ENCODE results near the gene DPY19L1. TPM values are rescaled to one million over a fixed set of nuclear protein-coding genes. Genes with fewer than 3 reads are reported as not detected.
A peak's percentile ranks its signal among the peaks of the same experiment; 100 is the strongest.

DPY19L1 gene
- polyA plus RNA-seq, 1 donor from 2014 or later, result 6.3 TPM

- H3K27ac ChIP-seq (ENCODE audit: low read length), result no peak overlapping the region
- no peaks in the 10 kb centered on the region for H3K36me3 ChIP-seq (ENCODE audit: insufficient read depth, low read length)
- peaks cover 4% of the 10 kb centered on the region for H4K20me1 ChIP-seq (ENCODE audit: insufficient read depth)
- H3K27me3 ChIP-seq (ENCODE audit: insufficient read depth, low read depth, low read length), result no peaks in the 10 kb centered on the region
- peak overlapping the region; percentile 80 for H3K4me2 ChIP-seq (ENCODE audit: low read length)
- TF ChIP-seq CTCF (IDR thresholded peaks at IDR 0.05; ENCODE audit: poor library complexity, severe bottlenecking) (no peak), EP300 (conservative IDR thresholded peaks at IDR 0.05; ENCODE audit: poor library complexity, severe bottlenecking) (no peak), EZH2 (IDR thresholded peaks at IDR 0.05; ENCODE audit: borderline replicate concordance, insufficient read depth, low read length, poor library complexity, severe bottlenecking) (no peak), RAD21 (conservative IDR thresholded peaks at IDR 0.05) (no peak), REST (IDR thresholded peaks at IDR 0.05; ENCODE audit: borderline replicate concordance) (no peak), POLR2AphosphoS5 (IDR thresholded peaks at IDR 0.05) (no peak)
- H3K9ac ChIP-seq (ENCODE audit: low read length), result peak overlapping the region; percentile 60
- H3K79me2 ChIP-seq (replicated peaks; ENCODE audit: insufficient read depth, low read length), result peaks cover 8% of the 10 kb centered on the region
- H3F3A ChIP-seq (ENCODE audit: insufficient read depth, low read length, poor library complexity, severe bottlenecking), result peaks cover 3% of the 10 kb centered on the region
- no peaks in the 10 kb centered on the region for H3K9me3 ChIP-seq (ENCODE audit: low read length)
- H3K9me2 ChIP-seq (ENCODE audit: insufficient read depth, low read length), result no peaks in the 10 kb centered on the region
- H3K4me3 ChIP-seq (ENCODE audit: low read length), result peak overlapping the region; percentile 83
- no peak overlapping the region for H2AFZ ChIP-seq (ENCODE audit: low read depth, low read length)
These were observed 1.1 kb upstream of the DPY19L1 start for GRCh38 chr7:35038354-35038753.

GRCh38 chr7:35037526-35038341 lies 449 bp upstream of the DPY19L1 start:
- peak overlapping the region; percentile 80 for H3K4me2 ChIP-seq (ENCODE audit: low read length)
- H3K27me3 ChIP-seq (ENCODE audit: insufficient read depth, low read depth, low read length), result no peaks in the 10 kb centered on the region
- H3K9me2 ChIP-seq (ENCODE audit: insufficient read depth, low read length), result no peaks in the 10 kb centered on the region
- peak overlapping the region; percentile 83 for H3K4me3 ChIP-seq (ENCODE audit: low read length)
- peaks cover 4% of the 10 kb centered on the region for H4K20me1 ChIP-seq (ENCODE audit: insufficient read depth)
- H3K36me3 ChIP-seq (ENCODE audit: insufficient read depth, low read length), result no peaks in the 10 kb centered on the region
- H3K79me2 ChIP-seq (replicated peaks; ENCODE audit: insufficient read depth, low read length), result peaks cover 11% of the 10 kb centered on the region
- TF ChIP-seq MXI1 (conservative IDR thresholded peaks at IDR 0.05; ENCODE audit: poor library complexity, severe bottlenecking) (peak; percentile 61), REST (IDR thresholded peaks at IDR 0.05; ENCODE audit: borderline replicate concordance) (no peak), TAF1 (IDR thresholded peaks at IDR 0.05; ENCODE audit: low read depth) (no peak), EZH2 (IDR thresholded peaks at IDR 0.05; ENCODE audit: borderline replicate concordance, insufficient read depth, low read length, poor library complexity, severe bottlenecking) (no peak), EP300 (conservative IDR thresholded peaks at IDR 0.05; ENCODE audit: poor library complexity, severe bottlenecking) (peak; percentile 18), SMC3 (conservative IDR thresholded peaks at IDR 0.05; ENCODE audit: poor library complexity) (peak; percentile 85), RAD21 (conservative IDR thresholded peaks at IDR 0.05) (peak; percentile 79), CTCF (IDR thresholded peaks at IDR 0.05; ENCODE audit: poor library complexity, severe bottlenecking) (peak; percentile 98), POLR2AphosphoS5 (IDR thresholded peaks at IDR 0.05) (no peak)
- peaks cover 3% of the 10 kb centered on the region for H3F3A ChIP-seq (ENCODE audit: insufficient read depth, low read length, poor library complexity, severe bottlenecking)
- H3K9ac ChIP-seq (ENCODE audit: low read length), result peak overlapping the region; percentile 60
- no peaks in the 10 kb centered on the region for H3K9me3 ChIP-seq (ENCODE audit: low read length)
- H2AFZ ChIP-seq (ENCODE audit: low read depth, low read length), result no peak overlapping the region
- H3K27ac ChIP-seq (ENCODE audit: low read length), result peak overlapping the region; percentile 28

All from neural cell (in vitro differentiated cells).